Vagina (tissue), 2 donors: ENCODE data around the gene FCGR1A.
A peak's percentile ranks its signal among the peaks of the same experiment; 100 is the strongest.
"Not testable (repeated sequence)": the region's sequence is repeated elsewhere in the genome, so short reads cannot be mapped to it uniquely, and the experiment has no call there.

ENCODE experiments used
- POLR2A ChIP-seq, 2 donors: fragments of 450-650 bp; IDR thresholded peaks; one replicate each; pipeline ENCODE4 v1.6.1; 2017; ENCODE audit warnings: antibody characterized with exemption in 2 of 2, mild to moderate bottlenecking in 2 of 2, moderate library complexity in 2 of 2
- POLR2AphosphoS5 ChIP-seq, 2 donors: sonication (generic); formaldehyde crosslinking; IDR thresholded peaks; one replicate each; pipeline ENCODE4 v1.9.0; 2017; ENCODE audit warnings: antibody characterized with exemption in 2 of 2, mild to moderate bottlenecking in 2 of 2, low read depth in 1 of 2; ENCODE audit not compliant: insufficient read depth in 1 of 2
- TF ChIP-seq, protein P1 (sequence below), 3 experiments: fragments of 450-650 bp in 2 of 3; fragments of 200-600 bp in 1 of 3; sonication (generic) in 1 of 3; IDR thresholded peaks; one replicate each; pipeline ENCODE4 v1.5.1; 2017 to 2019; ENCODE audit warnings: antibody characterized with exemption in 3 of 3, mild to moderate bottlenecking in 2 of 3, moderate library complexity in 2 of 3

DNA sequence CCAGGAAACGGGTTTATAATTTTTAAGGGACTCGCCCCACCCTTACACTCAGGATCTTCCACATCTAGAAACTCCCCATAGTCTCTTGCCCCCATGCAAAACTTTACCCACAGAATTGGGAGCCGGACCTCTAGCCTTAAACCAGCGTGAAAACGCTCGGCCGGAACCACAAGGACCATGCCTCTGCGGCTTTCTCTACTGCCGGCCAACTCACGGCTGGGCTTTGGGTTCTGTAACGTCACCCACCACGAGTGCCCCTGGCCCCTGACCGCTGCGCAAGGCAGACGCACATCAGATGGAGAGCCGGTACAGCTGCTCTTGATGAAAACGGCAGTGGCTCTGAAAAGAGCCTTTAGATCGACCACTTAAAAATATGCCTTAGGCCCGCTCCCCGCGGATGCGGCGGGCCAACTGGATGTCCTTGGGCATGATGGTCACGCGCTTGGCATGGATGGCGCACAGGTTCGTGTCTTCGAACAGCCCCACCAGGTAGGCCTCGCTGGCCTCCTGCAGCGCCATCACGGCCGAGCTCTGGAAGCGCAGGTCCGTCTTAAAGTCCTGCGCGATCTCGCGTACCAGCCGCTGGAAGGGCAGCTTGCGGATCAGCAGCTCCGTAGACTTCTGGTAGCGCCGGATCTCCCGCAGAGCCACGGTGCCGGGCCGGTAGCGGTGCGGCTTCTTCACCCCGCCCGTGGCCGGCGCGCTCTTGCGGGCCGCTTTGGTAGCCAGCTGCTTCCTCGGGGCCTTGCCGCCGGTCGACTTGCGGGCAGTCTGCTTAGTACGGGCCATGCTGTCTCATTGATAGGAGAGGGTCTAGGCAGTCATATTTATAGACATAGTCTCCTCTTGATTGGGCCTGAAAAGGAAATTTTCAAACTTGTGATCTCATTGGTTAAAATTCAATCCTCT, 30.7 kb downstream of the FCGR1A start:
- TF ChIP-seq, protein P1, sequence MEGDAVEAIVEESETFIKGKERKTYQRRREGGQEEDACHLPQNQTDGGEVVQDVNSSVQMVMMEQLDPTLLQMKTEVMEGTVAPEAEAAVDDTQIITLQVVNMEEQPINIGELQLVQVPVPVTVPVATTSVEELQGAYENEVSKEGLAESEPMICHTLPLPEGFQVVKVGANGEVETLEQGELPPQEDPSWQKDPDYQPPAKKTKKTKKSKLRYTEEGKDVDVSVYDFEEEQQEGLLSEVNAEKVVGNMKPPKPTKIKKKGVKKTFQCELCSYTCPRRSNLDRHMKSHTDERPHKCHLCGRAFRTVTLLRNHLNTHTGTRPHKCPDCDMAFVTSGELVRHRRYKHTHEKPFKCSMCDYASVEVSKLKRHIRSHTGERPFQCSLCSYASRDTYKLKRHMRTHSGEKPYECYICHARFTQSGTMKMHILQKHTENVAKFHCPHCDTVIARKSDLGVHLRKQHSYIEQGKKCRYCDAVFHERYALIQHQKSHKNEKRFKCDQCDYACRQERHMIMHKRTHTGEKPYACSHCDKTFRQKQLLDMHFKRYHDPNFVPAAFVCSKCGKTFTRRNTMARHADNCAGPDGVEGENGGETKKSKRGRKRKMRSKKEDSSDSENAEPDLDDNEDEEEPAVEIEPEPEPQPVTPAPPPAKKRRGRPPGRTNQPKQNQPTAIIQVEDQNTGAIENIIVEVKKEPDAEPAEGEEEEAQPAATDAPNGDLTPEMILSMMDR (IDR thresholded peaks at IDR 0.05), result not testable (repeated sequence)
- TF ChIP-seq POLR2A (IDR thresholded peaks at IDR 0.05) (peak in 1 of 2 donors; percentile 83), POLR2AphosphoS5 (IDR thresholded peaks at IDR 0.05; ENCODE audit: insufficient read depth in 1 of 2, low read depth in 1 of 2) (peak; percentile 70 to 90)
